OCI-LY3 (cell line): ENCODE data around the gene SMDT1.
"Not testable (repeated sequence)": the region's sequence is repeated elsewhere in the genome, so short reads cannot be mapped to it uniquely, and the experiment has no call there.

Experiments
- H2AFZ ChIP-seq: fragments of 200-600, 300-600 bp; shearing (Covaris generic); 2 replicates; pipeline ENCODE4 v1.6.0; 2014; ENCODE audit warnings: antibody characterized with exemption, low read depth, low read length
- H3K27ac ChIP-seq: fragments of 200-600, 300-600 bp; sonication (generic); 2 replicates; pipeline ENCODE4 v1.5.1; 2014; ENCODE audit warnings: mild to moderate bottlenecking, low read length, moderate library complexity, mixed read lengths
- H3K27me3 ChIP-seq: fragments of 200-600, 300-600 bp; sonication (generic); 2 replicates; pipeline ENCODE4 v1.6.1; 2014; ENCODE audit warnings: low read depth, low read length, mixed read lengths
- H3K36me3 ChIP-seq: fragments of 200-600, 300-600 bp; sonication (generic); replicated peaks from 2 replicates; pipeline ENCODE3; 2014; ENCODE audit warnings: low read depth, low read length, mixed read lengths
- H3K4me1 ChIP-seq: fragments of 300-600, 200-600 bp; sonication (generic); 2 replicates; pipeline ENCODE4 v1.6.1; 2014; ENCODE audit warnings: low read length, mixed read lengths
- H3K4me2 ChIP-seq: fragments of 200-600, 300-600 bp; sonication (generic); 2 replicates; pipeline ENCODE4 v1.6.1; 2014; ENCODE audit warnings: low read length, mixed read lengths
- H3K4me3 ChIP-seq: fragments of 300-600, 200-600 bp; sonication (generic); 2 replicates; pipeline ENCODE4 v1.5.1; 2014; ENCODE audit warnings: antibody characterized with exemption, mild to moderate bottlenecking, low read length, moderate library complexity
- H3K79me2 ChIP-seq: fragments of 300-600, 200-600 bp; shearing (Covaris generic); 2 replicates; pipeline ENCODE4 v1.6.1; 2014; ENCODE audit warnings: mild to moderate bottlenecking, low read length, mixed read lengths
- H3K9ac ChIP-seq: fragments of 300-600, 200-600 bp; shearing (Covaris generic); 2 replicates; pipeline ENCODE4 v1.6.0; 2014; ENCODE audit warnings: mild to moderate bottlenecking, low read length, moderate library complexity
- H3K9me3 ChIP-seq: fragments of 200-600, 300-600 bp; shearing (Covaris generic); 2 replicates; pipeline ENCODE4 v1.6.1; 2014; ENCODE audit warnings: low read length, mixed read lengths; ENCODE audit not compliant: insufficient read depth
- H4K20me1 ChIP-seq: fragments of 200-600, 300-600 bp; sonication (generic); 2 replicates; pipeline ENCODE4 v1.6.1; 2016; ENCODE audit warnings: low read length, mixed read lengths; ENCODE audit not compliant: insufficient read depth
- CTCF ChIP-seq: fragments of 200-600, 300-600 bp; sonication (generic); IDR thresholded peaks from 2 replicates; pipeline ENCODE4 v1.5.1; 2014; ENCODE audit warnings: antibody characterized with exemption, low read length, low read depth
- EZH2phosphoT487 ChIP-seq: fragments of 200-600 bp; shearing (Covaris generic); IDR thresholded peaks from 2 replicates; pipeline ENCODE4 v1.6.1; 2018; ENCODE audit warnings: antibody characterized with exemption, mixed run types, low read depth

Gene SMDT1

GRCh38 chr22:42091455-42091782, 11.9 kb downstream of the SMDT1 start:
- Histone ChIP-seq H2AFZ (peak overlapping the region; percentile 67), H3K79me2 (peaks cover 32% of the 10 kb centered on the region), H3K4me3 (peak overlapping the region; percentile 82), H3K27ac (peak overlapping the region; percentile 52), H3K4me2 (peak overlapping the region; percentile 86), H3K9me3 (0 out of 2 replicates have a peak, but pooled peaks cover 6% of the 10 kb centered on the region), H3K27me3 (no peaks in the 10 kb centered on the region), H3K9ac (peak overlapping the region; percentile 80), H4K20me1 (no peaks in the 10 kb centered on the region), H3K36me3 (peaks cover 21% of the 10 kb centered on the region), H3K4me1 (peaks cover 15% of the 10 kb centered on the region)
- no peak for TF ChIP-seq EZH2phosphoT487
- no peak for TF ChIP-seq CTCF

DNA sequence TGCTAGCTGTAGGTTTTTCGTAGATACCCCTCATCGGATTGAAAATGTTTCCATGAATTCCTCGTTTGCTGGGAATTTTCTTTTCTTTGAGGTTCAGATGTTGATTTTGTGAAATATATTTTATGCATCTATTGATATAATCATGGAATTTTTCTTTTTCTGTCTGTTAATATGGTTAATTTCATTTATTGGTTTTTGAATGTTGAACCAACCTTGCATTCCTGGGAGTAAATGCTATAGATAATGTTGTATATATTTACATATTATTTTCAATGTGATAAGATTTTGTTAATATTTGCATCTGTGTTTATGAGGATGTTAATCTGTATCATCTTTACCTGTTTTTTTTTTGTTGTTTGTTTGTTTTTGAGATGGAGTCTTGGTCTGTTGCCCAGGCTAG, 21.7 kb downstream of the SMDT1 start:
- H3K4me3 ChIP-seq: no peak overlapping the region
- H2AFZ ChIP-seq: no peak overlapping the region
- no peak overlapping the region for H3K27ac ChIP-seq
- TF ChIP-seq EZH2phosphoT487 (no peak), CTCF (no peak)
- no peaks in the 10 kb centered on the region for H3K4me1 ChIP-seq
- H3K4me2 ChIP-seq: no peak overlapping the region
- no peaks in the 10 kb centered on the region for H4K20me1 ChIP-seq
- no peaks in the 10 kb centered on the region for H3K79me2 ChIP-seq
- H3K27me3 ChIP-seq: no peaks in the 10 kb centered on the region
- peaks cover 36% of the 10 kb centered on the region for H3K9me3 ChIP-seq
- no peak overlapping the region for H3K9ac ChIP-seq
- H3K36me3 ChIP-seq: peaks cover 13% of the 10 kb centered on the region

DNA sequence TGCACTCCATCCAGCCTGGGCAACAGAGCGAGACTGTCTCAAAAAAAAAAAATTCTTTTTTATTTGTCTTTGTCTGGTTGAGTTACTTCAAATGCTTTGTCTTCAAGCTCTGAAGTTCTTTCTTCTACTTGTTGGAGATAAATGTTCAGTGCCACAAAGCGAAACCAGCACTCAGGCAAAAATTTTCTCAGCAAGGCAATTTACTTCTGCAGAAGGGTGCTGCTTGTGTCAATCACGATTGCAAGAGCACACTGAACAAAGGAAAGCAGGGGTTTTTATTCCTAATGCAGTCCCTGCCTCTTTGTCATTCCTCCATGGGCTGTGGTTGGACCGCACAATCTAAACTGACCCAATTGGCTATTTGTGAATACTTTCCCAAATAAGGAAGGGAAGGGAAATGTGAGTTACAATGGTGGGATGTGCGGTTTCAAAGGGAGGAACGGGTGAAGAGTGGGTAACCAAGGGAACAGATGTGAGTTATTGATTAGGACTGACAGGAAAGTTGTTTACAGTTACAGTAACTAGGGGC, 24.9 kb downstream of the SMDT1 start:
- H3K36me3 ChIP-seq: peaks cover 13% of the 10 kb centered on the region
- H3K4me2 ChIP-seq: not testable (repeated sequence)

DNA sequence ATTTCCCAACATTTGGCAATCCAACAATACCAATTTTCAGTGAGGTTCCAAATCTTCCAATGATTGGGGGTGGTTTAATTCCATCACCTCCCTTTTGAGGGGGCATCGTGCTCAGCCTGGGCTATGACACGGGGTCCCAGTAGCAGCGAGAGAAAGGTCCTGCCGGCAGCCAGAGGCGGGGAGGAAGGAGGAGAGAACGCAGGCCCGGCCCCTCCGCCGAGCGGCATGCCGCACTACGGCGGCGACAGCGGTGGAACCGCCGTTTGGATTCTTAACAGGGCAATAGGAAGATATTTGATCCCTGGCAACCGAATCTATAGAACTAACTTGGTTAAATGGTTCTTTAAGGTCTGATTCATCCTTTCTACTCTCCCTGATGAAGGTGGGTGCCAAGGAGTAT, 29.3 kb downstream of the SMDT1 start:
- Histone ChIP-seq H3K27me3 (no peaks in the 10 kb centered on the region), H3K9ac (no peak overlapping the region), H3K4me3 (no peak overlapping the region), H2AFZ (no peak overlapping the region), H4K20me1 (no peaks in the 10 kb centered on the region), H3K4me2 (no peak overlapping the region), H3K79me2 (no peaks in the 10 kb centered on the region), H3K36me3 (peaks cover 6% of the 10 kb centered on the region), H3K9me3 (peaks cover 22% of the 10 kb centered on the region), H3K27ac (no peak overlapping the region), H3K4me1 (no peaks in the 10 kb centered on the region)
- no peak for TF ChIP-seq EZH2phosphoT487
- no peak for TF ChIP-seq CTCF

More for the DNA sequence above, 24.9 kb downstream of the SMDT1 start:
- H3K79me2 ChIP-seq, H3K4me3 ChIP-seq, H3K9ac ChIP-seq, H3K27ac ChIP-seq, H3K27me3 ChIP-seq, H3K4me1 ChIP-seq, H2AFZ ChIP-seq, H4K20me1 ChIP-seq: not testable (repeated sequence)
- peaks cover 37% of the 10 kb centered on the region for H3K9me3 ChIP-seq

DNA sequence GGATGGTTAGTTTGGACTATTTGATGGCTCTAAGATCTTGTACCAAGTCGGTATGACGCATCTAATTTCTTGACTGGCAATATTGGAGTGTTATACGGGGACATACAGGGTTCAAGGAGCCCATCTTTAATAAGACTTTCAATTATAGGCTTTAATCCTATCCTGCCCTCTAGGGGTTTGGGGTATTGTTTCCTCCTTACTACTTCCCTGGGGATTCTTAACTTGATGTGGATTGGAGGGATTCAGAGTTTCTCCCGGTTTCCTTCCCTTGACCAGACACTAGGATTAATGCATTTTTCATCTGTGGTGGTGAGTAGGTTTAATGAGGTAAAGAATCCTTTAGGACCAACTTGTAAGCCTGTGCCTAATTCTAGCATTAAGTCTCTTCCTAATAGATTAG, 32.3 kb downstream of the SMDT1 start:
- H3K36me3 ChIP-seq: peaks cover 3% of the 10 kb centered on the region
- no peak; the same call in 1 of the 2 replicates for TF ChIP-seq CTCF
- TF ChIP-seq EZH2phosphoT487: no peak
- no peaks in the 10 kb centered on the region for H4K20me1 ChIP-seq
- H3K27me3 ChIP-seq: no peaks in the 10 kb centered on the region
- H3K79me2 ChIP-seq: no peaks in the 10 kb centered on the region
- H3K4me1 ChIP-seq: no peaks in the 10 kb centered on the region
- H3K4me2 ChIP-seq: no peak overlapping the region
- H3K9me3 ChIP-seq: peaks cover 18% of the 10 kb centered on the region; the same call in 1 of the 2 replicates
- no peak overlapping the region for H3K27ac ChIP-seq
- no peak overlapping the region for H2AFZ ChIP-seq
- no peak overlapping the region for H3K9ac ChIP-seq
- no peak overlapping the region for H3K4me3 ChIP-seq
